Panc1 (cell line): ENCODE measurements around the gene PRUNE2.

Experiments used
- CTCF ChIP-seq: fragments of 450-650 bp; IDR thresholded peaks from 2 replicates; pipeline ENCODE4 v1.5.1; 2017; ENCODE audit warnings: mild to moderate bottlenecking
- POLR2AphosphoS5 ChIP-seq: IDR thresholded peaks from 2 replicates; pipeline ENCODE4 v1.6.1; 2012; ENCODE audit warnings: mild to moderate bottlenecking, low read depth, low read length, moderate library complexity
- REST ChIP-seq, 2 experiments: IDR thresholded peaks; 2 replicates each; pipeline ENCODE4 v1.6.1; 2011 to 2012; ENCODE audit warnings: low read depth in 2 of 2, control low read depth in 1 of 2, low read length in 1 of 2, mild to moderate bottlenecking in 1 of 2, moderate library complexity in 1 of 2; ENCODE audit not compliant: insufficient read depth in 1 of 2
- TCF7L2 ChIP-seq: IDR thresholded peaks from 2 replicates; pipeline ENCODE4 v1.6.1; 2011; ENCODE audit warnings: mild to moderate bottlenecking, low read depth, low read length, inconsistent platforms

- TF ChIP-seq CTCF (no peak), TCF7L2 (no peak), POLR2AphosphoS5 (no peak), REST (IDR thresholded peaks at IDR 0.05; ENCODE audit: insufficient read depth in 1 of 2, low read depth in 2 of 2, low read length in 1 of 2) (no peak)
Observed at GRCh38 chr9:76897804-76898525, 7.9 kb downstream of the PRUNE2 start.
